Measurements from ENCODE around the gene CST2.

CST2 gene

GRCh38 chr20:23832775-23833513, 6.4 kb upstream of the CST2 start:
- no peak for TF ChIP-seq CTCF (IDR thresholded peaks at IDR 0.05)

GRCh38 chr20:23823621-23824324, 2.8 kb downstream of the CST2 start:
- no peak for TF ChIP-seq CTCF (IDR thresholded peaks at IDR 0.05)

- no peak for TF ChIP-seq CTCF (IDR thresholded peaks at IDR 0.05)
Observed at GRCh38 chr20:23823111-23823510, 3.4 kb downstream of the CST2 start.

GRCh38 chr20:23820493-23820892, 6.0 kb downstream of the CST2 start:
- no peak for TF ChIP-seq CTCF (IDR thresholded peaks at IDR 0.05)

- TF ChIP-seq CTCF (IDR thresholded peaks at IDR 0.05), result no peak
Observed at GRCh38 chr20:23800865-23801264, 25.7 kb downstream of the CST2 start.

- peak; percentile 69 for TF ChIP-seq CTCF (IDR thresholded peaks at IDR 0.05)
Observed at GRCh38 chr20:23799216-23799847, 27.2 kb downstream of the CST2 start.

- TF ChIP-seq CTCF (IDR thresholded peaks at IDR 0.05), result no peak
Observed at GRCh38 chr20:23795526-23795925, 31.0 kb downstream of the CST2 start.
